Measurements from ENCODE around the gene SYNJ2. TPM values are rescaled to one million over a fixed set of nuclear protein-coding genes. Genes with fewer than 3 reads are reported as not detected.
A peak's percentile ranks its signal among the peaks of the same experiment; 100 is the strongest.

The SYNJ2 gene
- total RNA-seq, 1 experiment from 2014 or later, result 45.0 TPM

- no peak overlapping the region for H3K4me3 Mint-ChIP-seq (ENCODE audit: unreplicated experiment)
- H3K36me3 ChIP-seq (ENCODE audit: control insufficient read depth, insufficient read depth, low read length), result no peaks in the 10 kb centered on the region; the same call in 1 of the 2 replicates
- peaks cover 48% of the 10 kb centered on the region for H3K36me3 Mint-ChIP-seq (ENCODE audit: insufficient read depth, unreplicated experiment)
- no peaks in the 10 kb centered on the region for H3K27me3 Mint-ChIP-seq (ENCODE audit: insufficient read depth, unreplicated experiment)
- POLR2A ChIA-PET, result interaction anchor here (0.6 kb wide), 1 partner anchor 27 kb away, joined by 3 read pairs; no protein-coding TSS in a partner anchor
- H3K4me1 Mint-ChIP-seq (ENCODE audit: low read depth, unreplicated experiment), result peaks cover 17% of the 10 kb centered on the region
- peaks cover 29% of the 10 kb centered on the region for H3K4me1 ChIP-seq
- H3K27ac Mint-ChIP-seq (ENCODE audit: unreplicated experiment), result no peak overlapping the region
- intact Hi-C loops (cut with micrococcal nuclease; ENCODE audit: unreplicated experiment), result no loop called here
- no peaks in the 10 kb centered on the region for H3K9me3 Mint-ChIP-seq (ENCODE audit: unreplicated experiment)
- no peaks in the 10 kb centered on the region for H3K9me3 ChIP-seq
- CTCF ChIA-PET, result interaction anchor here (0.6 to 0.9 kb wide), 3 partner anchors 16 to 66 kb away, joined by 3 to 4 read pairs (median 3); no protein-coding TSS in a partner anchor
- BruUV-seq (replicated peaks), result no TSS peak
- no peaks in the 10 kb centered on the region for H3K27me3 ChIP-seq (replicated peaks; ENCODE audit: control insufficient read depth, insufficient read depth, low read length)
- TF ChIP-seq CTCF (IDR thresholded peaks at IDR 0.05; ENCODE audit: insufficient read depth in 1 of 2, low read depth in 1 of 2, low read length in 1 of 2, severe bottlenecking in 1 of 2, unreplicated experiment in 1 of 2), result no peak
- peak in 1 of 2 experiments; percentile 61 for DNase-seq
- no peak overlapping the region for H3K4me3 ChIP-seq (ENCODE audit: low read depth, low read length)
Observed at GRCh38 chr6:158049055-158050028, 67.7 kb downstream of the SYNJ2 start.

GRCh38 chr6:158050107-158050735, 68.6 kb downstream of the SYNJ2 start:
- Mint-ChIP-seq H3K9me3 (ENCODE audit: unreplicated experiment) (no peaks in the 10 kb centered on the region), H3K4me1 (ENCODE audit: low read depth, unreplicated experiment) (peaks cover 11% of the 10 kb centered on the region), H3K27ac (ENCODE audit: unreplicated experiment) (no peak overlapping the region), H3K27me3 (ENCODE audit: insufficient read depth, unreplicated experiment) (no peaks in the 10 kb centered on the region), H3K36me3 (ENCODE audit: insufficient read depth, unreplicated experiment) (peaks cover 46% of the 10 kb centered on the region), H3K4me3 (ENCODE audit: unreplicated experiment) (no peak overlapping the region)
- Histone ChIP-seq H3K36me3 (ENCODE audit: control insufficient read depth, insufficient read depth, low read length) (no peaks in the 10 kb centered on the region; the same call in 1 of the 2 replicates), H3K4me3 (ENCODE audit: low read depth, low read length) (no peak overlapping the region), H3K27me3 (replicated peaks; ENCODE audit: control insufficient read depth, insufficient read depth, low read length) (no peaks in the 10 kb centered on the region), H3K9me3 (no peaks in the 10 kb centered on the region), H3K4me1 (peaks cover 22% of the 10 kb centered on the region)
- DNase-seq, result no peak
- no peak for TF ChIP-seq CTCF (IDR thresholded peaks at IDR 0.05; ENCODE audit: insufficient read depth in 1 of 2, low read depth in 1 of 2, low read length in 1 of 2, severe bottlenecking in 1 of 2, unreplicated experiment in 1 of 2)
- ChIA-PET POLR2A (no interaction called here), CTCF (no interaction called here)
- no TSS peak for BruUV-seq (replicated peaks)
- intact Hi-C loops (cut with micrococcal nuclease; ENCODE audit: unreplicated experiment), result no loop called here

- Histone ChIP-seq H3K36me3 (ENCODE audit: control insufficient read depth, insufficient read depth, low read length) (no peaks in the 10 kb centered on the region; the same call in 1 of the 2 replicates), H3K4me3 (ENCODE audit: low read depth, low read length) (no peak overlapping the region), H3K27me3 (replicated peaks; ENCODE audit: control insufficient read depth, insufficient read depth, low read length) (no peaks in the 10 kb centered on the region), H3K9me3 (no peaks in the 10 kb centered on the region), H3K4me1 (peaks cover 16% of the 10 kb centered on the region)
- no peak for TF ChIP-seq CTCF (IDR thresholded peaks at IDR 0.05; ENCODE audit: insufficient read depth in 1 of 2, low read depth in 1 of 2, low read length in 1 of 2, severe bottlenecking in 1 of 2, unreplicated experiment in 1 of 2)
- no peak for DNase-seq
- ChIA-PET CTCF (no interaction called here), POLR2A (no interaction called here)
- Mint-ChIP-seq H3K36me3 (ENCODE audit: insufficient read depth, unreplicated experiment) (peaks cover 42% of the 10 kb centered on the region), H3K4me1 (ENCODE audit: low read depth, unreplicated experiment) (peaks cover 4% of the 10 kb centered on the region), H3K27ac (ENCODE audit: unreplicated experiment) (no peak overlapping the region), H3K9me3 (ENCODE audit: unreplicated experiment) (no peaks in the 10 kb centered on the region), H3K27me3 (ENCODE audit: insufficient read depth, unreplicated experiment) (no peaks in the 10 kb centered on the region), H3K4me3 (ENCODE audit: unreplicated experiment) (no peak overlapping the region)
- BruUV-seq (replicated peaks), result no TSS peak
- intact Hi-C loops (cut with micrococcal nuclease; ENCODE audit: unreplicated experiment), result no loop called here
Observed at GRCh38 chr6:158050955-158051354, 69.3 kb downstream of the SYNJ2 start.
